GM21447 (cell line): ENCODE results near the gene MYO1E.
"Not testable (repeated sequence)": the region's sequence is repeated elsewhere in the genome, so short reads cannot be mapped to it uniquely, and the experiment has no call there.

ENCODE experiments used
- ATAC-seq: cut with Tn5 transposase; IDR thresholded peaks from one replicate; pipeline ENCODE4 v1.9.1; 2021; ENCODE audit not compliant: unreplicated experiment

Gene MYO1E

GRCh38 chr15:59172289-59172901 lies 200.3 kb downstream of the MYO1E start:
- ATAC-seq = no peak

- no peak for ATAC-seq
These were observed 201.6 kb downstream of the MYO1E start for GRCh38 chr15:59171067-59171397.

- no peak for ATAC-seq
These were observed 202.2 kb downstream of the MYO1E start for GRCh38 chr15:59170295-59171066.

GRCh38 chr15:59169251-59169708 lies 203.4 kb downstream of the MYO1E start:
- ATAC-seq = no peak

- no peak for ATAC-seq
These were observed 204.1 kb downstream of the MYO1E start for GRCh38 chr15:59168536-59168935.

- no peak for ATAC-seq
These were observed 205.9 kb downstream of the MYO1E start for GRCh38 chr15:59166601-59167265.

GRCh38 chr15:59166166-59166565 lies 206.5 kb downstream of the MYO1E start:
- no peak for ATAC-seq

- ATAC-seq = no peak
These were observed 206.9 kb downstream of the MYO1E start for GRCh38 chr15:59165726-59166125.

- not testable (repeated sequence) for ATAC-seq
These were observed 210.6 kb downstream of the MYO1E start for GRCh38 chr15:59162080-59162479.

GRCh38 chr15:59160880-59161593 lies 211.6 kb downstream of the MYO1E start:
- no peak for ATAC-seq

GRCh38 chr15:59159210-59159609 lies 213.5 kb downstream of the MYO1E start:
- no peak for ATAC-seq

GRCh38 chr15:59158701-59159034 lies 214.0 kb downstream of the MYO1E start:
- ATAC-seq = no peak

GRCh38 chr15:59157840-59158700 lies 214.6 kb downstream of the MYO1E start:
- no peak for ATAC-seq

GRCh38 chr15:59157396-59157795 lies 215.3 kb downstream of the MYO1E start:
- ATAC-seq = no peak

- no peak for ATAC-seq
These were observed 217.2 kb downstream of the MYO1E start for GRCh38 chr15:59155431-59155830.

GRCh38 chr15:59154243-59154642 lies 218.4 kb downstream of the MYO1E start:
- ATAC-seq = no peak

- ATAC-seq = no peak
These were observed 219.2 kb downstream of the MYO1E start for GRCh38 chr15:59153466-59153865.

- no peak for ATAC-seq
These were observed 219.8 kb downstream of the MYO1E start for GRCh38 chr15:59152694-59153450.

GRCh38 chr15:59150185-59150584 lies 222.5 kb downstream of the MYO1E start:
- ATAC-seq = no peak
